Ishikawa (cell line): Measurements from ENCODE around the gene GINS3.

Experiments used
- CREB1 ChIP-seq: IDR thresholded peaks from 2 replicates; pipeline ENCODE4 v1.6.1; 2012; ENCODE audit warnings: low read depth
- EP300 ChIP-seq: IDR thresholded peaks from 2 replicates; pipeline ENCODE4 v1.6.1; 2012; ENCODE audit warnings: borderline replicate concordance
- FOXM1 ChIP-seq: IDR thresholded peaks from 2 replicates; pipeline ENCODE4 v1.6.1; 2012; ENCODE audit warnings: low read depth, borderline replicate concordance
- TAF1 ChIP-seq: IDR thresholded peaks from 2 replicates; pipeline ENCODE4 v1.6.1; 2012; ENCODE audit warnings: low read depth, mild to moderate bottlenecking
- TF ChIP-seq, protein P1 (sequence below): IDR thresholded peaks from 2 replicates; pipeline ENCODE4 v1.6.1; 2012
- TF ChIP-seq, protein P2 (sequence below): IDR thresholded peaks from 2 replicates; pipeline ENCODE4 v1.6.1; 2012; ENCODE audit warnings: low read depth, mild to moderate bottlenecking

DNA sequence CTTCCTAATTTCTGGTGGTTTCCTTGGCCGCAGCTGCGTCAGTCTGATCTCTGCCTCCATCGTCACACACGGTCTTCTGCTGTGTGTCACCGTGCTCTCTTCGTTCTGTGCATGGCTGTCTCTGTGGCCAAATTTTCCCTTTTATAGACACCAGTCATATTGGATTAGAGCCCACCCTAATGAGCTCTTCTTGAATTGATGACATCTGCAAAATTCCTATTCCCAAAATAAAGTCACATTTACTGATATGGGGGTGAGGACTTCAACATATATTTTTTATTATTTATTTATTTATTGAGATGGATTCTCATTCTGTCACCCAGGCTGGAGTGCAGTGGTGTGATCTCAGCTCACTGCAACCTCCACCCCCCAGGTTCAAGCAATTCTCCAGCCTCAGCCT, 38.4 kb downstream of the GINS3 start:
- TF ChIP-seq, protein P1, sequence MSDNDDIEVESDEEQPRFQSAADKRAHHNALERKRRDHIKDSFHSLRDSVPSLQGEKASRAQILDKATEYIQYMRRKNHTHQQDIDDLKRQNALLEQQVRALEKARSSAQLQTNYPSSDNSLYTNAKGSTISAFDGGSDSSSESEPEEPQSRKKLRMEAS = no peak
- TF ChIP-seq, protein P2, sequence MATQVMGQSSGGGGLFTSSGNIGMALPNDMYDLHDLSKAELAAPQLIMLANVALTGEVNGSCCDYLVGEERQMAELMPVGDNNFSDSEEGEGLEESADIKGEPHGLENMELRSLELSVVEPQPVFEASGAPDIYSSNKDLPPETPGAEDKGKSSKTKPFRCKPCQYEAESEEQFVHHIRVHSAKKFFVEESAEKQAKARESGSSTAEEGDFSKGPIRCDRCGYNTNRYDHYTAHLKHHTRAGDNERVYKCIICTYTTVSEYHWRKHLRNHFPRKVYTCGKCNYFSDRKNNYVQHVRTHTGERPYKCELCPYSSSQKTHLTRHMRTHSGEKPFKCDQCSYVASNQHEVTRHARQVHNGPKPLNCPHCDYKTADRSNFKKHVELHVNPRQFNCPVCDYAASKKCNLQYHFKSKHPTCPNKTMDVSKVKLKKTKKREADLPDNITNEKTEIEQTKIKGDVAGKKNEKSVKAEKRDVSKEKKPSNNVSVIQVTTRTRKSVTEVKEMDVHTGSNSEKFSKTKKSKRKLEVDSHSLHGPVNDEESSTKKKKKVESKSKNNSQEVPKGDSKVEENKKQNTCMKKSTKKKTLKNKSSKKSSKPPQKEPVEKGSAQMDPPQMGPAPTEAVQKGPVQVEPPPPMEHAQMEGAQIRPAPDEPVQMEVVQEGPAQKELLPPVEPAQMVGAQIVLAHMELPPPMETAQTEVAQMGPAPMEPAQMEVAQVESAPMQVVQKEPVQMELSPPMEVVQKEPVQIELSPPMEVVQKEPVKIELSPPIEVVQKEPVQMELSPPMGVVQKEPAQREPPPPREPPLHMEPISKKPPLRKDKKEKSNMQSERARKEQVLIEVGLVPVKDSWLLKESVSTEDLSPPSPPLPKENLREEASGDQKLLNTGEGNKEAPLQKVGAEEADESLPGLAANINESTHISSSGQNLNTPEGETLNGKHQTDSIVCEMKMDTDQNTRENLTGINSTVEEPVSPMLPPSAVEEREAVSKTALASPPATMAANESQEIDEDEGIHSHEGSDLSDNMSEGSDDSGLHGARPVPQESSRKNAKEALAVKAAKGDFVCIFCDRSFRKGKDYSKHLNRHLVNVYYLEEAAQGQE = no peak
- no peak for TF ChIP-seq EP300
- no peak for TF ChIP-seq CREB1
- no peak for TF ChIP-seq TAF1
- no peak for TF ChIP-seq FOXM1
